Liver (tissue), 9 donors: Measurements from ENCODE around the gene PHC2. TPM values are rescaled to one million over a fixed set of nuclear protein-coding genes. Genes with fewer than 3 reads are reported as not detected.

Source experiments
- DNase-seq: peaks from one replicate; pipeline ENCODE4 v3.0.0-alpha.2; 2017; ENCODE audit warnings: low spot score
- H3K27ac ChIP-seq, 2 donors: one replicate each; pipeline ENCODE4 v1.7.0; 2013; ENCODE audit warnings: inconsistent platforms in 2 of 2, low read length in 2 of 2, control low read depth in 1 of 2, low read depth in 1 of 2, mild to moderate bottlenecking in 1 of 2
- H3K27me3 ChIP-seq, 4 donors: one replicate each; pipeline versions ENCODE4 v1.6.1 to v1.7.0; 2013; ENCODE audit warnings: low read length in 3 of 4, inconsistent platforms in 1 of 4, mild to moderate bottlenecking in 1 of 4, moderate library complexity in 1 of 4; ENCODE audit not compliant: control insufficient read depth in 4 of 4, insufficient read depth in 4 of 4
- H3K36me3 ChIP-seq, 4 donors: one replicate each; pipeline versions ENCODE4 v1.6.1 to v1.7.0; 2013; ENCODE audit warnings: low read length in 3 of 4, mild to moderate bottlenecking in 3 of 4, low read depth in 1 of 4, moderate library complexity in 1 of 4; ENCODE audit not compliant: control insufficient read depth in 4 of 4, insufficient read depth in 3 of 4
- H3K4me1 ChIP-seq, 4 donors: one replicate each; pipeline versions ENCODE4 v1.6.1 to v1.7.0; 2013; ENCODE audit warnings: low read length in 3 of 4, mild to moderate bottlenecking in 3 of 4, moderate library complexity in 1 of 4; ENCODE audit not compliant: control insufficient read depth in 4 of 4, insufficient read depth in 4 of 4
- H3K4me3 ChIP-seq, 3 donors: one replicate each; pipeline versions ENCODE4 v1.6.1 to v1.7.0; 2013; ENCODE audit warnings: low read length in 3 of 3, control low read depth in 1 of 3, low read depth in 1 of 3, mild to moderate bottlenecking in 1 of 3
- H3K9ac ChIP-seq, 2 donors: one replicate each; pipeline ENCODE4 v1.7.0; 2013; ENCODE audit warnings: low read length in 2 of 2, mild to moderate bottlenecking in 2 of 2, moderate library complexity in 2 of 2, control low read depth in 1 of 2, low read depth in 1 of 2
- H3K9me3 ChIP-seq, 4 donors: one replicate each; pipeline versions ENCODE4 v1.6.1 to v1.7.0; 2013; ENCODE audit warnings: low read length in 3 of 4; ENCODE audit not compliant: control insufficient read depth in 4 of 4
- ATF3 ChIP-seq: IDR thresholded peaks from 2 replicates; pipeline ENCODE4 v1.6.1; 2016; ENCODE audit warnings: antibody characterized with exemption
- CTCF ChIP-seq: fragments of 150-350 bp; IDR thresholded peaks from 2 replicates; pipeline ENCODE4 v1.5.1; 2017; ENCODE audit warnings: improper control_type of control experiment, low read depth, low read length; ENCODE audit not compliant: missing input control
- EGR1 ChIP-seq, 2 donors: IDR thresholded peaks; 2 replicates each; pipeline ENCODE4 v1.6.1; 2016 to 2018; ENCODE audit warnings: antibody characterized with exemption in 2 of 2, low read depth in 2 of 2
- FOXA1 ChIP-seq: IDR thresholded peaks from 2 replicates; pipeline ENCODE4 v1.6.1; 2016; ENCODE audit warnings: antibody characterized with exemption
- FOXA2 ChIP-seq: IDR thresholded peaks from 2 replicates; pipeline ENCODE4 v1.6.1; 2016; ENCODE audit warnings: antibody characterized with exemption
- GABPA ChIP-seq, 2 donors: IDR thresholded peaks in 1 of 2; conservative IDR thresholded peaks in 1 of 2; 2 replicates each; pipeline ENCODE4 v1.6.1; 2016; ENCODE audit warnings: antibody characterized with exemption in 2 of 2, mild to moderate bottlenecking in 1 of 2, moderate library complexity in 1 of 2
- HNF4A ChIP-seq, 2 donors: conservative IDR thresholded peaks; 2 replicates each; pipeline ENCODE4 v1.6.1; 2016; ENCODE audit warnings: antibody characterized with exemption in 2 of 2, mild to moderate bottlenecking in 2 of 2
- HNF4G ChIP-seq: IDR thresholded peaks from 2 replicates; pipeline ENCODE4 v1.6.1; 2016; ENCODE audit warnings: antibody characterized with exemption
- JUND ChIP-seq, 2 donors: IDR thresholded peaks; 2 replicates each; pipeline ENCODE4 v1.6.1; 2016; ENCODE audit warnings: antibody characterized with exemption in 2 of 2
- MAX ChIP-seq: IDR thresholded peaks from 2 replicates; pipeline ENCODE4 v1.6.1; 2016; ENCODE audit warnings: antibody characterized with exemption
- NR2F2 ChIP-seq: IDR thresholded peaks from 2 replicates; pipeline ENCODE4 v1.6.1; 2016; ENCODE audit warnings: antibody characterized with exemption
- RAD21 ChIP-seq, 2 donors: IDR thresholded peaks; 2 replicates each; pipeline ENCODE4 v1.6.1; 2016; ENCODE audit warnings: antibody characterized with exemption in 2 of 2, mild to moderate bottlenecking in 2 of 2
- REST ChIP-seq: IDR thresholded peaks from 2 replicates; pipeline ENCODE4 v1.6.1; 2016; ENCODE audit warnings: antibody characterized with exemption, mild to moderate bottlenecking
- RXRA ChIP-seq, 2 donors: IDR thresholded peaks; 2 replicates each; pipeline ENCODE4 v1.6.1; 2017 to 2018; ENCODE audit warnings: antibody characterized with exemption in 2 of 2, mild to moderate bottlenecking in 1 of 2
- SP1 ChIP-seq: IDR thresholded peaks from 2 replicates; pipeline ENCODE4 v1.6.1; 2018; ENCODE audit warnings: antibody characterized with exemption, mild to moderate bottlenecking
- TAF1 ChIP-seq: conservative IDR thresholded peaks from 2 replicates; pipeline ENCODE4 v1.6.1; 2016; ENCODE audit warnings: antibody characterized with exemption, mild to moderate bottlenecking
- YY1 ChIP-seq: IDR thresholded peaks from 2 replicates; pipeline ENCODE4 v1.6.1; 2016; ENCODE audit warnings: antibody characterized with exemption, mild to moderate bottlenecking
- ZBTB33 ChIP-seq: IDR thresholded peaks from 2 replicates; pipeline ENCODE4 v1.6.1; 2016; ENCODE audit warnings: antibody characterized with exemption
- WGBS: extraction: QIAGEN DNeasy Blood & Tissue Kit; methylation state at CpG from one replicate; pipeline ENCODE4 v1.1.7; 2013; 5-methylcytosine and 5-hydroxymethylcytosine counted together
- polyA plus RNA-seq, 2 donors: library from polyadenylated mRNA; stranded (reverse) in 1 of 2; unstranded in 1 of 2; fragments of 200-250 nt in 1 of 2; fragments of >200 nt in 1 of 2; fragmentation: Nextera tagmentation in 1 of 2; extraction: Ambion mirVana in 1 of 2; gene quantifications; one replicate each; pipeline versions ENCODE4 v1.2.1 to v1.2.3, GENCODE V29; 2013 to 2015
- total RNA-seq, 2 donors: library from RNA; depleted of rRNA; stranded (reverse); fragments of >200 nt; gene quantifications; one replicate each; pipeline ENCODE4 v1.2.3, GENCODE V29; 2014
- donor health status: healthy.
- donor health status: healthy.
- donor health status: healthy.
- donor health status: healthy.
- donor health status: healthy.

The PHC2 gene
- total and polyA plus RNA-seq, 4 donors, result 19.1 to 67.8 (median 44.7) TPM

- Histone ChIP-seq H3K27me3 (no peaks in the 10 kb centered on the region), H3K9ac (no peak overlapping the region), H3K4me3 (no peak overlapping the region), H3K27ac (peak overlapping the region; percentile 11), H3K36me3 (peaks cover 24 to 58% (median 53%) of the 10 kb centered on the region in 4 donors), H3K9me3 (no peaks in the 10 kb centered on the region), H3K4me1 (peaks cover 18 to 58% (median 38%) of the 10 kb centered on the region in 4 donors)
- no peak for DNase-seq
- TF ChIP-seq EGR1 (IDR thresholded peaks at IDR 0.05; ENCODE audit: low read depth in 2 of 2), result no peak
- no peak for TF ChIP-seq CTCF
- no peak for TF ChIP-seq YY1
- TF ChIP-seq FOXA1, result no peak
- no peak for TF ChIP-seq RAD21 (IDR thresholded peaks at IDR 0.05)
- no peak for TF ChIP-seq NR2F2
- no peak for TF ChIP-seq HNF4G
- no peak for TF ChIP-seq SP1
- TF ChIP-seq GABPA (IDR thresholded peaks at IDR 0.05 in 1 of 2, conservative IDR thresholded peaks at IDR 0.05 in 1 of 2), result no peak
- TF ChIP-seq HNF4A (conservative IDR thresholded peaks at IDR 0.05), result no peak
- no peak for TF ChIP-seq RXRA (IDR thresholded peaks at IDR 0.05)
- no peak for TF ChIP-seq TAF1
- no peak for TF ChIP-seq MAX
- TF ChIP-seq JUND (IDR thresholded peaks at IDR 0.05), result no peak
- 76% methylated on average over 10 of the region's 10 CpGs for WGBS
Measured at GRCh38 chr1:33332357-33332789, 98.5 kb downstream of the PHC2 start.

GRCh38 chr1:33331444-33332356 lies 99.2 kb downstream of the PHC2 start:
- Histone ChIP-seq H3K4me1 (peaks cover 16 to 60% (median 35%) of the 10 kb centered on the region in 4 donors), H3K9ac (no peak overlapping the region), H3K4me3 (no peak overlapping the region), H3K9me3 (no peaks in the 10 kb centered on the region), H3K27me3 (no peaks in the 10 kb centered on the region), H3K36me3 (peaks cover 25 to 65% (median 58%) of the 10 kb centered on the region in 4 donors), H3K27ac (peak overlapping the region; percentile 11)
- no peak for DNase-seq
- TF ChIP-seq SP1 (no peak), RAD21 (IDR thresholded peaks at IDR 0.05) (no peak), HNF4A (conservative IDR thresholded peaks at IDR 0.05) (no peak), FOXA2 (no peak), TAF1 (no peak), REST (no peak), JUND (IDR thresholded peaks at IDR 0.05) (no peak), CTCF (no peak), RXRA (IDR thresholded peaks at IDR 0.05) (no peak), ZBTB33 (no peak), MAX (no peak), YY1 (no peak), GABPA (IDR thresholded peaks at IDR 0.05 in 1 of 2, conservative IDR thresholded peaks at IDR 0.05 in 1 of 2) (no peak), EGR1 (IDR thresholded peaks at IDR 0.05; ENCODE audit: low read depth in 2 of 2) (no peak), ATF3 (no peak), HNF4G (no peak), FOXA1 (no peak), NR2F2 (no peak)
- WGBS, result 78% methylated on average over 10 of the region's 10 CpGs
